22Rv1 (cell line): ENCODE data around the gene PHF24.

ENCODE experiments used
- H3K27ac ChIP-seq: fragments of 450-650 bp; 2 replicates; pipeline ENCODE4 v1.5.1; 2017
- ZFX ChIP-seq: fragments of 450-650 bp; IDR thresholded peaks from 2 replicates; pipeline ENCODE4 v1.6.1; 2017; ENCODE audit warnings: antibody characterized with exemption, borderline replicate concordance
- TF ChIP-seq, protein P1 (sequence below): fragments of 450-650 bp; IDR thresholded peaks from 2 replicates; pipeline ENCODE4 v1.5.1; 2017; ENCODE audit warnings: mild to moderate bottlenecking

The PHF24 gene

DNA sequence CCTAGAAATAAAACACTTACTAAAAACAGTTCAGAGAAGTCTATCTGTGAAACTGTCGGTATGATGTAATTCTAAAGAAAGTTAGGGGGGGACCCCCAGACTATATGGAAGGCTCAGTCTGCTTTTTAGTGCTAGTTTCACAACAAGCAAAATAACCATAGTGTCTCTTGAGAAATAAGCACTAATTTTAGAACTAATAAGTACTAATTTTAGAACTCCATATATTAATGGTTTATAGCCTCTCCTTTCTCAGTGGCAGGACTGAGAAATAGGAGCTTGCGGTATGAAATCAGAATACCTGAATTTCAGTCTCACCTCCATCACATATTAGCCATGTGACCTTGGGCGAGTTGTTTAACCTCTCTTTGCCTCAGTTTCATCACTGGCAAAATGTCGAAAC lies 1.4 kb upstream of the PHF24 start:
- H3K27ac ChIP-seq: no peak overlapping the region
- TF ChIP-seq ZFX: no peak
- TF ChIP-seq, protein P1, sequence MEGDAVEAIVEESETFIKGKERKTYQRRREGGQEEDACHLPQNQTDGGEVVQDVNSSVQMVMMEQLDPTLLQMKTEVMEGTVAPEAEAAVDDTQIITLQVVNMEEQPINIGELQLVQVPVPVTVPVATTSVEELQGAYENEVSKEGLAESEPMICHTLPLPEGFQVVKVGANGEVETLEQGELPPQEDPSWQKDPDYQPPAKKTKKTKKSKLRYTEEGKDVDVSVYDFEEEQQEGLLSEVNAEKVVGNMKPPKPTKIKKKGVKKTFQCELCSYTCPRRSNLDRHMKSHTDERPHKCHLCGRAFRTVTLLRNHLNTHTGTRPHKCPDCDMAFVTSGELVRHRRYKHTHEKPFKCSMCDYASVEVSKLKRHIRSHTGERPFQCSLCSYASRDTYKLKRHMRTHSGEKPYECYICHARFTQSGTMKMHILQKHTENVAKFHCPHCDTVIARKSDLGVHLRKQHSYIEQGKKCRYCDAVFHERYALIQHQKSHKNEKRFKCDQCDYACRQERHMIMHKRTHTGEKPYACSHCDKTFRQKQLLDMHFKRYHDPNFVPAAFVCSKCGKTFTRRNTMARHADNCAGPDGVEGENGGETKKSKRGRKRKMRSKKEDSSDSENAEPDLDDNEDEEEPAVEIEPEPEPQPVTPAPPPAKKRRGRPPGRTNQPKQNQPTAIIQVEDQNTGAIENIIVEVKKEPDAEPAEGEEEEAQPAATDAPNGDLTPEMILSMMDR: no peak

DNA sequence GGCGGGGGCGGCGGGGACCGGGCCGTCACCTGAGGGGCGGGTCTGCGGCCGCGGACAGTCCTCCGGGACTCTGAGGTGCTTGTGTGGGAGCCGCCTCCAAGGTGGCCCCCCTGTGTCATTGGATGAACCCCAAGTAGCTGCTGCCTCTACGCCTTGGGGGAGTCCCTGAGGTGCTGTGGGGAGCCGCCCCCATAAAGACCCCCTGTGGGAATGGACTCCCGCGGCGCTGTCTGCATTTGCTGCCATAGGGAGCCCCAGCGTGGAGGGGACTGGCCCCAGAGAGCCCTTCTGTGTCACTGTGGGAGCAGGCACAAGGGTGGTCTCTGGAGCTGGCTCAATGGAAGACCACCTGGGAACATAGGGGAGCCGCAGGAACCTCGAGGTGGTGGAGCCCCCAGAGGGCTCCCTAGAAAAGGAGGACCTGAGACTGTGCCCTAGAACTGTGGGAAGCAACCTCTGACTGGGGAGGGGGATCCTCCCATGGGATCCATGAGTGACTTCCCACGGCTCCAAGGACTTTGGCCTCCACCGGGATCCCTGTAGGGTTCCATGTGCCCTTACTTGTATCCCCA lies 412 bp downstream of the PHF24 start:
- no peak overlapping the region for H3K27ac ChIP-seq
- no peak for TF ChIP-seq ZFX
- TF ChIP-seq, protein P1: peak; percentile 19; the same call in 1 of the 2 replicates

DNA sequence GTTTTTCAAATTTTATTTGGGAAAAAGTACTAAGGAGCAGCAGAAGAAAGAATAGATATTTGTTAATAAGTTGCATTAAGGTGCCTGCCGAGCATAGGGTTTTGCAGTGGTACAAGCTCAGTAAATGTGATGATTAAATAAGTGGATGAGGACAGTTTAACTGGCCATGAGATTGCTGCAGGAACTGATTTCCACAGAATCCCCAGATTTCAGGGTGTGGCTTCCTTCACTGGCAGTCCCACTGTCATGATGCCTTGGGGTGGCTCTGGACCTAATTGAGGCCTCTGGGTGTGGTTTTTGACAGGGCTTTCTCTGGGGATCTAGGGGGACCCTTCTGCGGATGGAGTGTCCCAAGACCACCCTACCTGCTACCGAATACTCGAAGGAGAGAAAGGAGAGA lies 1.4 kb downstream of the PHF24 start:
- H3K27ac ChIP-seq: no peak overlapping the region
- TF ChIP-seq ZFX: no peak
- TF ChIP-seq, protein P1: no peak

DNA sequence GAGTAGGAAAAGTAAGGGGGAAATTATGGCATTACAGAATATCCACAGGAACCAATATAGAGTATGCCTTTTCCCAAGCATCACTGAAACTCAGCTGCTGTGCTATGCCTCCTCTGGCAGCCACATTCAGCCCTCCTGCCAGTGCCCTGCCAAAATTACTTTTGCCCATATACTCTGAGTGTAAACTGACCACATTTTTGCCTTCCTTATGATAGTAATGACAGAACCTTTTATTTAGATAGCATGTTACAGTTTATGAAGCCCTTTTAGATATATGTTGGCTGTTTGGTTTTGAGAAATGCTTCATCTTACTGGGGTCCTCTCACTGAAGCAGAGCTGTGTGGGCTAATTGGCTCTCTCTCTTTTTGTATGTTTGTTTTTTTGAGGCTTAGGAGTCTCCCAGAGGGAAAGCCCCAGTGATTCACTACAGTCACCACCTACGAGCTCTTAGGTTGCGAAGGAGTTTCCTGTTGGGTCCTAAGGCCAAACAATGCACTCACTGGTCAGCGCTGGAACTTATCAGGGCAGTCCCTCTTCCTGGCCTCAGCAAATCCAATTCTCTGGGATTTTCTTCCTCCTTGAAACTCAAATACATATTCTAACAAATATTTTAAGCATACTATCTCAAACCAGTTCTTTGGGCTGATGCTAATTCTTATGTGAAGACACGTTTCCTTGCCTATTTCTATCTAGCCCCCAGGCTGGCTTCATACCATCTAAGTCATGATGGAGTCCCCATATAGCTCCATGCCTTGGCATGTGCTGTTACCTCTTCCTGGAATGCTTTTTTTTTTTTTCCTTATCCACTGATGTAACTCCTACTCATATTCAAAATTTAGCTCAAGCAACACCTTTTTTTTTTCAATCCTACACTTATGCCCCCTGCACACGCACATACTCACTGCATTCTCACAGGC lies 3.7 kb downstream of the PHF24 start:
- H3K27ac ChIP-seq: no peak overlapping the region
- no peak for TF ChIP-seq ZFX
- TF ChIP-seq, protein P1: no peak

DNA sequence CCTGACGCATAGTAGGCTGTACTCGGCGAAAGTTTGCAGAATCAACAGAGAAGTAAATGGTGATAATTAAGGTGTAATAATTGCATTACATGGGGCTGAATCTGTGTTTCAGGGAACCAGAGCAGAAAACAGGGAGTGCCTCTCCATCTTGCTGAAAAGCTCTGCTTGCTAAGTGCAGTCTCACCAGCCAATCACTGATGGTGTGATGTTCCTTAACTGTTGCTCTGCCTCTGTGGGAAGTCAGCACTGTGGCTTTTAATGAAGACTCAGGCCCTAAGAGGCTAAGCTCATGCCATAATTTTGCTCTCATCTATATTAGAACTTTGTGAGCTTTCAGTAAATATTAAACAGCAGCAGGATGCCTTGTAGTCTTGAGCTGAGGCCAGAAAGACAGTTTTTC lies 4.5 kb downstream of the PHF24 start:
- no peak for TF ChIP-seq ZFX
- TF ChIP-seq, protein P1: no peak
- H3K27ac ChIP-seq: no peak overlapping the region

DNA sequence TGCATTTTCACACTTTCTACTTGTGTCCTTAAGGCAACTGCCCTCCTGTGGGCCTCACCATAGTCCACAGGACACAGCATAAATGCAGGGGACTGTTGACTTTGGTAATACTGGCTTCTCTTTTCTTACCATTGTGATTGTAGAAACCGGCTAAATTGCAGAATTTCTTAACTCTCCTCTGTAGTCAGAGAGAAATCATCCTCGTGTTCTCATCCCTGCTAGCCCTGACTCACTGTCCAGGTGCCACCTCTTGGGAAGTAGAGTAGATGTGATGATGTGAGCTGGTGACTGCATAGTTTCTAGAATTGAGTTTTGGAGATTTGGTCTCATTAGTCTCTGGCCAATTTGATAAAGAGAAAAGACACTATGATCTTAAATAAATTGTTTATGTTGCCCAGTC lies 5.5 kb downstream of the PHF24 start:
- H3K27ac ChIP-seq: no peak overlapping the region
- no peak for TF ChIP-seq ZFX
- TF ChIP-seq, protein P1: no peak

DNA sequence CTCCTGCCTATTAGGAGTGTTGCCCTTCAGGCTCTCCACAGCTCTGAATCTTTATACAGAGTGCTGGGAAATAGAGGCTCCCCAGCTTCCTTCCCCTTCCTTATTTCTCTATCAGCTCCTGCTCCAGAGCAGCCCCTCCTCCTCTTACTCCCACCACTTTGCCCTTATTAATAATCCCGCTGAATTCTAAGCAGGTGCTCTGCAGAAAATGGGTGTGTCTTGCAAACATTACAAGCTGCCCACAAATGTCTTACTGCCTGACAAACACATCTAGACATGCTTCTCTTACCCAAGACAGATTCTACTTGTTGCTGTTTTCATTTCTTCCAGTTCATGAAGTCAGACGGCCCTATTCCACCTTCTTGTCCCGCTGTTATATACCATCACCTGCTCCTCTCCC lies 6.4 kb downstream of the PHF24 start:
- no peak overlapping the region for H3K27ac ChIP-seq
- TF ChIP-seq, protein P1: no peak
- TF ChIP-seq ZFX: no peak
